HG03064 (cell line): ENCODE results near the gene TBC1D22B.
A peak's percentile ranks its signal among the peaks of the same experiment; 100 is the strongest.

Experiments
- ATAC-seq: cut with Tn5 transposase; IDR thresholded peaks from one replicate; pipeline ENCODE4 v1.9.1; 2021; ENCODE audit warnings: low read depth; ENCODE audit not compliant: unreplicated experiment

The TBC1D22B gene, protein sequence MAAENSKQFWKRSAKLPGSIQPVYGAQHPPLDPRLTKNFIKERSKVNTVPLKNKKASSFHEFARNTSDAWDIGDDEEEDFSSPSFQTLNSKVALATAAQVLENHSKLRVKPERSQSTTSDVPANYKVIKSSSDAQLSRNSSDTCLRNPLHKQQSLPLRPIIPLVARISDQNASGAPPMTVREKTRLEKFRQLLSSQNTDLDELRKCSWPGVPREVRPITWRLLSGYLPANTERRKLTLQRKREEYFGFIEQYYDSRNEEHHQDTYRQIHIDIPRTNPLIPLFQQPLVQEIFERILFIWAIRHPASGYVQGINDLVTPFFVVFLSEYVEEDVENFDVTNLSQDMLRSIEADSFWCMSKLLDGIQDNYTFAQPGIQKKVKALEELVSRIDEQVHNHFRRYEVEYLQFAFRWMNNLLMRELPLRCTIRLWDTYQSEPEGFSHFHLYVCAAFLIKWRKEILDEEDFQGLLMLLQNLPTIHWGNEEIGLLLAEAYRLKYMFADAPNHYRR

DNA sequence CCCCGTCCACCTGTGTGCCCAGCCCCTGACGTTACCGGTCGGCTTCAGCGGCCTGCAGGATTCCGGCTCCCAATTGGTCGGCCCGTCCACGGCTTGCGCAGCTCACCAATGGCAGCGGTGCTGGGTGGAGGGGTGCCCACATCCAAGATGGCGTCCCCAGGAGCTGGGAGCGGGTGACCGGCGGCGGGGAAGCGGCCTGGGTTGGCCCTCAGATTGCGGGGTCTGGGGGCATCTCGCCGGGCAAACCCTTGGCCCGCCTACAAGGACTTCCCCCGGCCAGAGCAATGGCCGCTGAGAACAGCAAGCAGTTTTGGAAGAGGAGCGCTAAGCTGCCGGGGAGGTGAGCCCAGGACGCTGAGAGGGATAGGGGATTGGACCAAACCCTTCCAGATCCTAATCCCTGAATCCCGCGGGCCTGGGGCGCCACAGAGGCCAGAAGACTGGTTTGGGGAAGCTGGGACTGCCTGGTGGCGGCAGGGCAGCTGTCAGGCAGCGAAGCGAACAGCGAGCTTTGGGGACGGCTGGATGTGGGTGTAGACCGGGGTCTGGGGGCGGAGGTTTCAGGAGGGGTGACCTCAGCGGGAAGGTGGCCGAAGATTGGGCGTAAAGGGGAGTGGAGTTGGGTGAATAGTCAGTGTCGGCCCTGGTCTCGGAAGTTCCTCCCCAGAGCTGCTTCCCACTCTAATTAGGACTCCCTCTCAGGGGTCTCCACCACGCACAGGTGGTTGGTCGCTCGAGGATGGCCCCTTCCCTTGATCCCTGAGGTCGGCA lies at the start of gene TBC1D22B, which contains the start of gene TMEM217:
Gene TBC1D22B, plus strand, starts transcription at position 139 of the 771 bp plus-strand sequence. Its CDS starts 146 bp downstream, at position 285.
Gene TMEM217, minus strand, starts transcription at position 511 of the 771 bp plus-strand sequence. CDS start 39,114 bp downstream, outside the sequence.
- ATAC-seq: peak; percentile 91

DNA sequence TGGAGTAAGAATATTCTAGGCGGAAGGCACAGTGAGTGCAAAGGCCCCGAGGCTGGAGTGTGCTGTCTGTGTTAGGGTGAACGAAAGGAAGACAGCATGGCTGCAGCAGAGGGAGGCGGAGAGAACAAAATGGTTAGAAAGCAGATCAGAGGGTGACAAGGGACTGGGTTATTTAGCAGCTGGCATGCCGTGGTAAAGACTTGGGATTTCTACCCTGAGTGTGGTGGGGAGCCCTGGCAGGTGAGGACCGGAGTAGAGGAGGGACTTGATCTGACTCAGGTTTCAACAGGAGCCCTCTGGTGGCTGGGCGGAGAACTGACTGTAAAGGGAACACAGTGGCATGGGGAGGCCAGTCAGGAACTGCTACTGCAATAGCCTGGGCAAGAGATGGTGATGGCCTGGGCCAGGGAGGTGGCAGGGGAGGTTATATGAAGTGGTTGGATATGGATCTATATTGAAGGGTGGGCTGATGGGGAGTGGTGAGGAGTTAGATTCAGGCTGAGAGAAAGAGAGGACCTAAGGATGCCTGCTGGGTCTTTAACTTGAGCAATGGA lies 49.6 kb upstream of the TBC1D22B start:
- ATAC-seq: no peak

DNA sequence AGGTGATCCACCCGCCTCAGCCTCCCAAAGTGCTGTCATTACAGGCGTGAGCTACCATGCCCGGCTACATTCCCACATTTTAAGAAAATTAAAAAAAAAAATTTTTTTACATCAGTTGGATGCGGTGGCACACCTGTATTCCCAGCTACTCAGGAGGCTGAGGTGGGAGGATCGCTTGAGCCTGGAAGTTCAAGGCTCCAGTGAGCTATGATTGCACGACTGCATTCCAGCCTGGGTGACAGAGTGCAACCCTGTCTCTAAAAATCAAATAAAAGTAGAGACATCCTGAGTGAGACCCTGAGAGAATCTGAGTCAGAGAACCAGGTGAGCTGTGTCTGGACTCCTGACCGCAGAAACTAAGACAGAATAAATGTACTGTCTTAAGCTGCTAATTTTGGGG lies 48.8 kb upstream of the TBC1D22B start:
- ATAC-seq: no peak

DNA sequence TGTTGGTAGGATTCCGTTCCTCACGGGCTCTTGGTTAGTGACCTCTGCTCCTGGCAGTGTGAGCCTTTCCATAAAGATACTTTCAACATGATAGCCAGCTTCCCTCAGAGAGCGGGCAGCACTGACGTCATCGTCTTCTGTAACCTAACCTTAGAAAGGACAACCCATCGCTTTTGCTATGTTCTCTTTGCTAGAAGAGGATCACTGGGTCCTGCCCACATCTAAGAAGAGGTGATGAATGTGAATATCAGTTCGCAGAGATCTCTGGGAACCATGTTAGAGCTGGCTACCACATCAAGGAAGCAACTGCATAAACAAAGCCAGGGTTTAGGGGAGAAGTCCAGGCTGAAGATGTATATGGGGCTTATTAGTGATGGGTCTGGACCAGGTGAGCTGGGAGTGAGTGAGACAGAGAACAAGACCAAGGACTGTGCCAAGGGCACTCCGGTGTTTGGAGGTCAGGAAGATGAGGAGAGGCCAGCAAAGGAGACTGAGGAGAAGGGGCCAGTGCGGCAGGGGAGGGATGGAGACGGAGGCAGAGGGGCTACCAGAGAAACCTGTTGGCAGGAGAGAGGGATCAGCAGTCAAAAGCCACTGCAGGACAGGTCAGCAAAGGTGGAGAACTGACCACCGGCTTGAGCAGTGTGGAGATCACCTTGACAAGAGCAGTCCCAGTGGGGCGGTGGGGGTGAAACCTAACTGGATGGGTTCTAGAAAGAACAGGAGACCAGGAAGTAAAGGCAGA lies 47.9 kb upstream of the TBC1D22B start:
- no peak for ATAC-seq

DNA sequence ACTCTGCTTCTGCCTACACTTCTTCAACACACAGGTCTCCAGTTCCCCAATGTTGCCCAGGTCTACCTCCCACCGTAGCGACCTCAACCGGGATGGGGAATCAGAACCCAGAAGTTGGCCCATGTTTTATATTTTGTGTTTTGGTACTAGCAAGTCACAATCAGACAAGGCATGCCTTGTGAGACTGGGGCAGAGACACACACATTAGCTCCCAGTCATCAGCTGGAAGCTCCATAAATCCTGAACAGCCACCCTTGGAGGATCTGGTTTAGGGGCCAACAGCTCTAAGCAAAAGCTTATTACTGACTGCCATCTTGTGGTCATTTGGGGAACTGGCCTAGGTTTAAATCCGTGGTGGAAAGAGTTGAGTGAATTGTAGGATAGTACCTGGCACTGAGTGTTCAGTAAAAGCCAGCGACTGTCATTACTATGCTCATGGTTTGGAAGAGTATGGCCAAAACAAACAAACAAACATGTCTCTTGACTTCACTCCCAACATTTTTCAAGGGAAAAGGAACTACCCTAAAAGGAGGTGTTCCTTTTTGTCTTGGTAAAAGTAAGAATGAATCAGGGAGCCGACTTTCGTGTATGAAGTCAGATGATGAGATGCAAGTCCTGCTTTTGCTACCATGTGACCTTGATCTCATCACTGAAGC lies 47.1 kb upstream of the TBC1D22B start:
- no peak for ATAC-seq

DNA sequence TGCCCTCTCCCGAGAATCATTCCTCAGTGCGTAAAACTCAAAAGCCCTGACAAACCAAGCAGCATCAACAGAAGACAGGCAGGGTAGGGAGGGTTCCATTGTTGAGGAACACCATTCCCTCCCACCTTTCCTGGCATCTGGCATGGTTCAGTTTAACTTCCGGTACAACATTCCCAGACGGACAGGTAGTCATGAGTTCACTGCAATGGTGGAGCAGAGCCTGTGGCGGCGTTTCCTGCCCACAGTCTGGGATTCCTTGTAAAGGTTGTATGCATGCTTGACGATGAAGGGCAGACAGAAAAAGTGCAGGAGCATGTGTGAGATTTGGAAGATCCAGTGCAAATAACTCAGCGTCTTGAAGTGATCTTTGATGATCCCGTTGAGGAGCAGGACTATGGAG lies 45.3 kb upstream of the TBC1D22B start:
- ATAC-seq: no peak

DNA sequence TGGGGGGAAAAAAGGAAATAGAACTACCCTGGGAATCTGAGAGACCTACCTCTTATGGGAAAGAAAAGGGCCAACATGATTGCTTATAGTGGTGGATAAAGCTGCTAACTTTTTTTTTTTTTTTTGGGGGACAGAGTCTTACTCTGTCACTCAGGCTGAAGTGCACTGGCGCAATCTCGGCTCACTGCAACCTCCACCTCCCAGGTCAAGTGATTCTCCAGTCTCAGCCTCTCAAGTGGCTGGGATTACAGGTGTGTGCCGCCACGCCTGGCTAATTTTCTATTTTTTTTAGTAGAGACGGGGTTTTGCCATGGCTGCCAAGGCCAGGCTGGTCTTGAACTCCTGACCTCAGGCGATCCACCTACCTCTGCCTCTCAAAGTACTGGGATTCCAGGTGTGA lies 39.5 kb upstream of the TBC1D22B start:
- no peak for ATAC-seq

DNA sequence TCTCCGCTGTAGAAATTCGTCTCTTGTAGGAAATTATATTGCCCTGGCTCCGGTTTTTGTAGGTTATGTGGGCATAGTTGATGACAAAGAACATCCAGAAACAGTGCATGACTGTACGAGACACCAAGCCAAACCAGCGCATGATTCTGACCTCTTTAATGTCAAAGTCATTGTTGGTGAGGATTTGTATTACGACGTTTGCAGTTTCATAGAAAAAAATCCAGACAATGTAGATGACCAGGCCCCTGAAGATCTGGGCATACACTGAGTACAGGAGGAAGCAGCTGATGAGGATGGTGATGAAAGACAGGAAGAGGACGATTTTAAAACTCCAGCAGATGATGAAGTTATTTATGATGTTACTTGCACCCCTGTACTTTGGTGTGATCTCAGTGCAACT lies 39.1 kb upstream of the TBC1D22B start:
- no peak for ATAC-seq

DNA sequence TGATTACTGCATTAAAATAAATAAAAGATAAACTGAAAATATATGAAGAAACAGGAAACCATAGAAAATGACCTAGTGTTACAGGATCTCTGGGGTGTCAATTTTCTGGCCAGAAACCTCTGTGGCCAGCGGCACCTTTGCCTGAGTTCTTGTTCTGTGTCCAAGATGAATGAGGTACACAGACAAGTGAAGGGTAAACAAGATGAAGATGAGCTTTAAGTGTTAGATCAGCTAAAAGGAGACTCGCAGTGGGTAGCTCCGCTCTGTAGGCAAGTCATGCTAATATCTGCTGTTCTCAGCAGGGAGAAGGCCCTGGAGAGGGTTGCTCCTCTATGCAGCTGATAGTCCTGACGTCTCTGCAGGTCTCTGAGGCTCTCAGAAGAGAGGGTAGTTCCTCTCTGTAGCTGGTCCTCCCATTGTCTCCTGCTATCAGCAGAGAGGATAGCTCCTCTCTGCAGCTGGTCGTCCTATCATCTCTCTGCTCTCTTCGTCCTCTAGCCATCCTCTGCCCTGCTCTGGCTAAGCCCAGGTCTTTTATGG lies 35.9 kb upstream of the TBC1D22B start:
- ATAC-seq: no peak

DNA sequence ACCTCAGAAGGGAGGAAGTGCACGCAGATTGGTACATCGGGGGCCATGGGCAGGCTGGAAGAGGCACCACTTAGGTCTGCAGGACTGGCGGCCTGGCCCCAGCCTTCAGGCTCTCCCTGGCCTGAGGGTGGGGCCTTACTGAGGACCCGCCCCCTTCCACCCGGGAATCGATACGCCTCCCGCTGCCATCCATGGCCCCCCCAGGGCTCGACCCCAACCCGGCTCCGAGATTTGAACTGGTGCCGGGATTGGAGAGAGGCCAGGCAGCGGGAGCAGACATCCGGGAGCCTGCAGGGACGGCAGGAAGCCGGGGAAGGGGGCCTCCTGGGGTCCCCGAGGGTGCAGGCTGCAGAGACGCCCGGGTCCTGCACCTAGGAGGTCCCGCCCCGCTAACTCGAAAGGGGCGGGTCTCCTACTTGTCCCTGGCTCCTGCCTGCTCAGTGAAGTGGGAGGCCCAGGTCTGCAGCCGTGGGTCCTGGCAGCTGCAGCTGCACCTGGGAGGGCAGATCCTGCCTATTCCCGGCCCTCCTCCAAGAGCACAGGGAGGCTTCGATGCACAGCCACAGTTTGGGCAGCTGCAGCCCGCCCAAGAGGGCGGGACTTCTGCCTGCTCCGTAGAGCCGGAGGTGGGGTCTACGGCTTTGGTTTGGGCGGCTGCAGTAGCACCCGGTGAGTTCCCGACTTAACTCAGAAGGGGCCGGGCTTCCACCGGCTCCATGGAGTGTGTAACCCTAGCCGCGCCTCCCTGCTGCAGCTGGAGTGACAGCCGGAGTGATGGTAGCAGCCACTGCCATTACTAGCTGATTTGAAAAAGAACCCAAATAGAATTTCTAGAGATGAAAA lies 35.2 kb upstream of the TBC1D22B start:
- peak; percentile 77 for ATAC-seq

DNA sequence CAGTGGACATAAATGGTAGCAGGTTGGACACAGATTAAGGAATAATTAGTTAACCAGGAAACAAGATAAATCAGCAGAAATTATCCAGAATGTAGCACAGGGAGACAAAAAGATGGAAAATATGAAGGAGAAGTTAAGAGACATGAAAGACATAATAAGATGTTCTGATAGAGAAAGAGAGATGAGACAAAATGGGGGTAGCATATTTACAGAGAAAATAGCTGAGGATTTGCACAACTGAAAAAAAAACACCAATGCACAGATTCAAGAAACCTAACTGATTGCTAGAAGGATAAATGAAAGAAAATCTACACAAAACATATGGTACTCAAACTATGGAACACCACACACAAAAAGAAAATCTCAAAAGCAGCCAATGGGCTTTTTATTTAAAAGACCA lies 34.6 kb upstream of the TBC1D22B start:
- ATAC-seq: no peak

DNA sequence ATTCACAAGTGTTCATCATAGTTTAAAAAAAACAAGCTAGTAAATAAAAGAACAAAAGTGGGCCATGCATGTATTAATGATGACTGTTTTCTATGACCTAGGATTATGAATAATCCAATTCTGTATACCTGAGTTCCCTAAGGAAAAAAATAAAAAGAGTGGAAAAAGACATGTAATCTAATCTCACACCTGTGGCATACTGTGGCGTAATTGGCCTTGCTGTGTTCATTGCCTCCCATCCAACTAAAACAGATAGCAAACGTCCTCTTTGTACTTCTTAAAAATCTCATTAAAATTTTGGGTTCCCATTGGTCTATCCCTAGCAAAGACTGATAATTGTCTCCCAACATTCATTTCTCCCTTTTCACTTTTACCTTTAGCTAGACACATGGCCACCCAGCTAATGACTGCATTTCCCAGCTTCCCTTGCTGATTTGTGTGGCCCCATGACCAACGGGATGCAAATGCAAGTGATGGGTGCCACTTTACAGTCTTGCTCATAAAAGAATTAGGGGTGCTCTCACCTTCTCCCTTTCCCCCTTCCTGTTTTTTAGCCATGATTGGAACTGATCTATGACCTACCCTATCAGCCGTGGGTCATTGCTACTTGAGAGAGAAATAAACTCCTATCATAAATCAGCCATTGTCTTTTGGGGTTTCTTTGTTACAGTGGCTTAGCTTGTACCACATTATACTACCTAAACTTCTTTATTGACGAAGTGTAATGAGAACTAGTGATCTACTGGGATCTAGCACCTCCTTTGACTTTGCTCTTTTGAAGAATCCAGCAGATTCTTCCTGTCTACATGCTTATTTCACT lies 32.0 kb upstream of the TBC1D22B start:
- ATAC-seq: no peak

DNA sequence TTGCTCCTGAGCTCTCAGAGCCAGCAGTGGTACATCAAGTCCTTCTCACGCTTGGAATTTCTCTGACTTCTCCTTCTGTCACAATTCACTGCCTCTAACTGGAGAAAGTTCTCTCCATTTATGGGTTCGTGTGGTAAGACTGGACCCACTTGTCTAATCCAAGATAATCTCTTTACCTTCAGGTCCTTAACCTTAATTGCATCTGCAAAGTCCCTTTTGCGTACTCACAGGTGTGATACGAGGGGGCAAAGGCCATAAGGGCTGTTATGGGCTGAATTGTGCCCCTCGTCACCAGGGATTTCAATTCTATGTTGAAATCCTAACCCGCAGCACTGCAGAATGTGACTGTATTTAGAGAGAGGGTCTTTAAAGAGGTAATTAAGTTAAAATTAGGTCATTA lies 27.5 kb upstream of the TBC1D22B start:
- ATAC-seq: no peak

DNA sequence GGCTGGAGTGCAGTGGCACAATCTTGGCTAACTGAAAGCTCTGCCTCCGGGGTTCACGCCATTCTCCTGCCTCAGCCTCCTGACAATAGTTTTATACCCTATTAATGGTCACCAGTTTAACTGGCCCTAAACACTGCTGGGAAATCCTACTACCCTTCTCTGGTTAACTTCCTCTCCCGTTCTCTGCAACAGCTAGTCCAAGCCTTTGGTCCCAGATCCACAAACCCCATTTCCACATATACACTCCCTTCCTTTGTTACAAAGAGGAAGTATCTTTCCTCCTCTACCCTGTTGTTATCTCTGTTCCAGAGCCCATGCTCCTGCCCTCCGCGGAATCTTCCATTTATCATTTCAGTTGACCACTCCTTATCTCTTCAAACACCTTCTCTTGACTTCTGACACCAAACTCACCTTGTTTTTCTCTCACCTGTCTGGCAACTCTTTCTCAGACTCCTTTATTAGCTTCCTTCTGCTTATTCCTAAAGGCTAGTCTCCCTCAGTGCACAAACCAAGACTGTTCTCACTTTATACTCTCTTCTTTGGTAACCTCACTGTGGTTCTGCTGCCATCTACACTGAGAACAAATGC lies 25.0 kb upstream of the TBC1D22B start:
- no peak for ATAC-seq

DNA sequence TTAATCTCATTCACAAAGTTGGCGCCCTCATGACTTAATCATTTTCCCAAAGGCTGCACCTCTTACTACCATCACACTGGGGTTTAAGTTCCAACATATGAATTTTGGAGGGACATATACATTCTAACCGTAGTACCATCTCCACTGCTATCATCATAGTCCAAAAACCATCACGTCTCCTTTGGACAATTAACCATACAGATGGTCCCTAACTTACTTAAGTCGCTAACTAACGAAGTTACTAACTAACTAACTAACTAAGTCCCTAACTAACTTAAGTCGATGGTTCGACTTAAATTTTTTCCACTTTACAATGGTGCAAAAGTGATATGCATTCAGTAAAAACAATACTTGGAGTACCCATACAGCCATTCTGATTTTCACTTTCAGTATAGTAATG lies 24.0 kb upstream of the TBC1D22B start:
- no peak for ATAC-seq

DNA sequence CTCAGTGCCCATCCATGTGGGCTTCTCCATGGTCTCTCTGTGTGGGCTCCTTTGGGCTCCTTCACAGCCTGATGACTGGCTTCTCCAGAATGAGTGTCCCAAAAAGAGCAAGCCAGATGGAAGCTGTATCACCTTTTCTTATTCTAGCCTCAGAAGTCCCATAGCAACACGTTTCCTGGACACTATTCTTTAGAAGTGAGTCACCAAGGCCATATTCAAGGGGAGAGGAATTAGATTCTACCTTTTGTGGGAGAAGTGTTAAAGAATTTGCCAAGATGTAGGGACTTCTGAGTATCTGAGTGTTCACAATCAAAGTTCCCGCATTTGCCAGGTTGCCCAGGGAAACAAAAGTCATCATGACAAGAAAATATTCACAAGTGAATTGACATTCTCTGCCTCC lies 20.7 kb upstream of the TBC1D22B start:
- no peak for ATAC-seq

DNA sequence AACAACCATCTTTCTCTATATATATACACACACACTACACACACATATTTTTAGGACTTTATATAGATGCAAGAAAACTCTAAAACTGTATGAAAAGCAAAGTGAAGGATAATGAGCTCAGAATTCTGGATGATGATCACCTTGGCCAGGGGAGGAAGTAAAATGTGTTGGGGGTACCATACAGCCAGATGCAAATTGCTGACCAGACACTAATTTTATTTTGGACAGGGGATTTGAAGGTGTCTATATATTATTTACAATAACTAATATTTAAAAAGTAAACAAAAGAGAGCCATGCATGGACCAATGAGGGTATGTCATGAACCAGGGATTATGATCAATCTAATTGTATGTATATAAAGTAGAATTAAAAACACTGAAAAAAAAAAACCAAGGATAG lies 19.8 kb upstream of the TBC1D22B start:
- ATAC-seq: no peak

DNA sequence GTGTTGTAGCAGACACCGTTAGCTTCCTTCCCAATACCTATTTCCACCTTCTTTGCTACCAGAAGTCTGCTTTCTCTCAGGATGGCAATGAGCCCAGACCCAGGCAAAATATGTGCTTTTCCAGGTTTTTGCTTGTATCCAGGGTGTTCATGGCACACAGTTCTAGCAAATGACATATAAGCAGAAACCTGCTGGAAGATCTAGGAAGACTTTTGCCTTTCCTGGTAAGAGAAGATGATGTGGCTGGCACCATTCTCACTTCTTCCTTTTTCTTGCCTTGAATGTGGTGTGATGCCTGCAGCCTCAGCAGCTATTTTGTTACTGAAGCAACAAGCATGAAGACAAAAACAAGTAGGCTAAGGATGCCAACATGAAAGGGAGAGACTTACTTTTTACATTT lies 19.2 kb upstream of the TBC1D22B start:
- ATAC-seq: no peak
